HEK293 (cell line): Measurements from ENCODE around the gene WDR41.

Experiments
- CTCF ChIA-PET: fragments of 350-600 bp; formaldehyde crosslinking; extraction: SDS; loops from one replicate; lab custom pipeline; 2021; ENCODE audit warnings: antibody characterized with exemption; lab: Yijun Ruan, JAX
- POLR2A ChIA-PET: fragments of 300-600 bp; formaldehyde crosslinking; extraction: SDS; loops from one replicate; lab custom pipeline; 2020; ENCODE audit warnings: antibody characterized with exemption, inconsistent platforms; lab: Yijun Ruan, JAX
- H3K27ac ChIP-seq: fragments of 200-500 bp; sonication (Bioruptor generic); 2 replicates; pipeline ENCODE4 v1.5.1; 2014; ENCODE audit warnings: low read depth, low read length, control low read depth, inconsistent platforms; ENCODE audit errors: extremely low read depth
- H3K36me3 ChIP-seq, 2 experiments: fragments of 200-500 bp in 1 of 2; sonication (Bioruptor generic) in 1 of 2; 1 replicate in 1 of 2; 2 replicates in 1 of 2; pipeline ENCODE4 v1.5.1; 2014 to 2017; ENCODE audit warnings: inconsistent platforms in 2 of 2, low read length in 2 of 2; ENCODE audit not compliant: control insufficient read depth in 2 of 2, insufficient read depth in 1 of 2
- H3K4me1 ChIP-seq: fragments of 200-500 bp; sonication (Bioruptor generic); 2 replicates; pipeline ENCODE4 v1.5.1; 2014; ENCODE audit warnings: mild to moderate bottlenecking, low read length, inconsistent platforms; ENCODE audit not compliant: control insufficient read depth, insufficient read depth
- H3K4me3 ChIP-seq: 2 replicates; pipeline ENCODE4 v1.5.1; 2011; ENCODE audit warnings: low read depth, mild to moderate bottlenecking, control low read depth, low read length, moderate library complexity
- H3K9me3 ChIP-seq: fragments of 200-500 bp; sonication (Bioruptor generic); 2 replicates; pipeline ENCODE4 v1.5.1; 2014; ENCODE audit warnings: low read depth, low read length, inconsistent platforms; ENCODE audit not compliant: control insufficient read depth, insufficient read depth
- INSM2 ChIP-seq: fragments of 450-650 bp; formaldehyde crosslinking; IDR thresholded peaks from 2 replicates; pipeline ENCODE4 v1.5.1; 2016; ENCODE audit warnings: missing biosample characterization, missing genetic modification characterization
- KLF8 ChIP-seq: fragments of 450-650 bp; formaldehyde crosslinking; IDR thresholded peaks from 2 replicates; pipeline ENCODE4 v1.5.1; 2016; ENCODE audit warnings: missing biosample characterization, missing genetic modification characterization
- RBAK ChIP-seq: fragments of 450-650 bp; formaldehyde crosslinking; IDR thresholded peaks from 2 replicates; pipeline ENCODE4 v1.5.1; 2016; ENCODE audit warnings: missing biosample characterization, missing genetic modification characterization
- REPIN1 ChIP-seq: fragments of 450-650 bp; formaldehyde crosslinking; IDR thresholded peaks from 2 replicates; pipeline ENCODE4 v1.5.1; 2017; ENCODE audit warnings: missing biosample characterization, missing genetic modification characterization, low read depth
- SALL2 ChIP-seq: fragments of 450-650 bp; formaldehyde crosslinking; IDR thresholded peaks from 2 replicates; pipeline ENCODE4 v1.5.0; 2017; ENCODE audit warnings: missing biosample characterization, mild to moderate bottlenecking, missing genetic modification characterization, borderline replicate concordance
- SCRT2 ChIP-seq: fragments of 450-650 bp; formaldehyde crosslinking; IDR thresholded peaks from 2 replicates; pipeline ENCODE4 v1.5.1; 2016; ENCODE audit warnings: missing biosample characterization, missing genetic modification characterization
- ZBTB21 ChIP-seq: fragments of 450-650 bp; formaldehyde crosslinking; IDR thresholded peaks from 2 replicates; pipeline ENCODE4 v1.5.1; 2017; ENCODE audit warnings: missing biosample characterization, missing genetic modification characterization
- ZFP37 ChIP-seq: fragments of 450-650 bp; formaldehyde crosslinking; IDR thresholded peaks from 2 replicates; pipeline ENCODE4 v1.5.1; 2016; ENCODE audit warnings: missing biosample characterization, missing genetic modification characterization
- ZFP41 ChIP-seq: fragments of 450-650 bp; formaldehyde crosslinking; IDR thresholded peaks from 2 replicates; pipeline ENCODE4 v1.5.1; 2016; ENCODE audit warnings: missing biosample characterization, missing genetic modification characterization, borderline replicate concordance
- ZNF112 ChIP-seq: fragments of 450-650 bp; formaldehyde crosslinking; IDR thresholded peaks from 2 replicates; pipeline ENCODE4 v1.5.0; 2017; ENCODE audit warnings: missing biosample characterization, missing genetic modification characterization
- ZNF114 ChIP-seq: fragments of 450-650 bp; formaldehyde crosslinking; IDR thresholded peaks from 2 replicates; pipeline ENCODE4 v1.5.0; 2017; ENCODE audit warnings: missing biosample characterization, missing genetic modification characterization
- ZNF18 ChIP-seq: fragments of 450-650 bp; formaldehyde crosslinking; IDR thresholded peaks from 2 replicates; pipeline ENCODE4 v1.5.1; 2016; ENCODE audit warnings: missing biosample characterization, missing genetic modification characterization
- ZNF302 ChIP-seq: fragments of 450-650 bp; formaldehyde crosslinking; IDR thresholded peaks from 2 replicates; pipeline ENCODE4 v1.5.1; 2016; ENCODE audit warnings: missing biosample characterization, missing genetic modification characterization, low read depth
- ZNF335 ChIP-seq: fragments of 450-650 bp; formaldehyde crosslinking; conservative IDR thresholded peaks from 2 replicates; pipeline ENCODE4 v1.5.1; 2016; ENCODE audit warnings: missing biosample characterization, missing genetic modification characterization
- ZNF366 ChIP-seq: fragments of 450-650 bp; formaldehyde crosslinking; conservative IDR thresholded peaks from 2 replicates; pipeline ENCODE4 v1.5.1; 2016; ENCODE audit warnings: missing biosample characterization, missing genetic modification characterization
- ZNF416 ChIP-seq: fragments of 450-650 bp; formaldehyde crosslinking; IDR thresholded peaks from 2 replicates; pipeline ENCODE4 v1.5.1; 2016; ENCODE audit warnings: missing biosample characterization, missing genetic modification characterization
- ZNF510 ChIP-seq: fragments of 450-650 bp; formaldehyde crosslinking; IDR thresholded peaks from 2 replicates; pipeline ENCODE4 v1.5.1; 2018; ENCODE audit warnings: mild to moderate bottlenecking, missing genetic modification characterization, missing biosample characterization; ENCODE audit not compliant: insufficient replicate concordance
- ZNF549 ChIP-seq: fragments of 450-650 bp; IDR thresholded peaks from 2 replicates; pipeline ENCODE4 v1.5.1; 2018; ENCODE audit warnings: missing biosample characterization, missing genetic modification characterization, mild to moderate bottlenecking, inconsistent platforms, moderate library complexity
- ZNF596 ChIP-seq: fragments of 450-650 bp; IDR thresholded peaks from 2 replicates; pipeline ENCODE4 v1.5.0; 2018; ENCODE audit warnings: missing biosample characterization, mild to moderate bottlenecking, missing genetic modification characterization, moderate library complexity
- ZNF610 ChIP-seq: fragments of 450-650 bp; formaldehyde crosslinking; IDR thresholded peaks from 2 replicates; pipeline ENCODE4 v1.5.1; 2016; ENCODE audit warnings: missing biosample characterization, missing genetic modification characterization, borderline replicate concordance
- ZNF747 ChIP-seq: fragments of 450-650 bp; formaldehyde crosslinking; IDR thresholded peaks from 2 replicates; pipeline ENCODE4 v1.5.1; 2016; ENCODE audit warnings: missing biosample characterization, missing genetic modification characterization
- ZNF776 ChIP-seq: fragments of 450-650 bp; formaldehyde crosslinking; IDR thresholded peaks from 2 replicates; pipeline ENCODE4 v1.5.0; 2017; ENCODE audit warnings: missing biosample characterization, missing genetic modification characterization, borderline replicate concordance
- ZNF830 ChIP-seq: fragments of 450-650 bp; IDR thresholded peaks from 2 replicates; pipeline ENCODE4 v1.5.0; 2018; ENCODE audit warnings: missing biosample characterization, missing genetic modification characterization, low read depth, mild to moderate bottlenecking, moderate library complexity
- ZSCAN5A ChIP-seq: fragments of 450-650 bp; formaldehyde crosslinking; IDR thresholded peaks from 2 replicates; pipeline ENCODE4 v1.5.1; 2016; ENCODE audit warnings: missing biosample characterization, missing genetic modification characterization

The WDR41 gene

GRCh38 chr5:77400645-77401044, 91.5 kb downstream of the WDR41 start:
- no peaks in the 10 kb centered on the region for H3K9me3 ChIP-seq
- no peak overlapping the region for H3K4me3 ChIP-seq
- POLR2A ChIA-PET = no interaction called here
- H3K27ac ChIP-seq = no peak overlapping the region
- TF ChIP-seq ZNF830 (tag by site-specific recombination) = no peak
- TF ChIP-seq SCRT2 (tag by site-specific recombination) = 0 out of 2 replicates have a peak, but pooled peaks have one; percentile 9
- H3K4me1 ChIP-seq = no peaks in the 10 kb centered on the region
- no peaks in the 10 kb centered on the region for H3K36me3 ChIP-seq
- CTCF ChIA-PET = interaction anchor here (0.8 kb wide), 1 partner anchor 10 kb away, joined by 4 read pairs; no protein-coding TSS in a partner anchor

- no peak overlapping the region for H3K4me3 ChIP-seq
- H3K36me3 ChIP-seq = no peaks in the 10 kb centered on the region
- no peak overlapping the region for H3K27ac ChIP-seq
- POLR2A ChIA-PET = no interaction called here
- CTCF ChIA-PET = no interaction called here
- H3K9me3 ChIP-seq = no peaks in the 10 kb centered on the region
- TF ChIP-seq ZNF114 (tag by site-specific recombination) (no peak), ZNF549 (tag by site-specific recombination) (no peak), ZNF112 (tag by site-specific recombination) (no peak)
- H3K4me1 ChIP-seq = no peaks in the 10 kb centered on the region
These were observed 93.2 kb downstream of the WDR41 start for GRCh38 chr5:77398896-77399295.

- Histone ChIP-seq H3K4me1 (no peaks in the 10 kb centered on the region), H3K27ac (no peak overlapping the region), H3K4me3 (no peak overlapping the region), H3K9me3 (no peaks in the 10 kb centered on the region), H3K36me3 (no peaks in the 10 kb centered on the region)
- POLR2A ChIA-PET = no interaction called here
- no peak for TF ChIP-seq ZNF610 (tag by site-specific recombination)
- TF ChIP-seq ZBTB21 (tag by site-specific recombination) = no peak
- TF ChIP-seq ZNF18 = no peak
- no peak for TF ChIP-seq ZNF302 (tag by site-specific recombination)
- no peak for TF ChIP-seq ZNF596
- TF ChIP-seq SALL2 = no peak
- TF ChIP-seq ZNF366 = no peak
- TF ChIP-seq RBAK (tag by site-specific recombination) = no peak
- TF ChIP-seq ZNF776 (tag by site-specific recombination) = no peak
- no peak for TF ChIP-seq ZFP41 (tag by site-specific recombination)
- no peak for TF ChIP-seq ZFP37 (tag by site-specific recombination)
- no peak for TF ChIP-seq KLF8
- TF ChIP-seq ZNF747 = no peak
- TF ChIP-seq INSM2 (tag by site-specific recombination) = no peak
- no peak for TF ChIP-seq ZNF416
- no peak for TF ChIP-seq ZNF510 (tag by site-specific recombination)
- TF ChIP-seq ZNF335 (tag by site-specific recombination) = no peak
- no peak for TF ChIP-seq REPIN1
- TF ChIP-seq ZSCAN5A (tag by site-specific recombination) = no peak
- CTCF ChIA-PET = interaction anchor here (0.6 kb wide), 1 partner anchor 93 kb away, joined by 5 read pairs; no protein-coding TSS in a partner anchor
These were observed 93.7 kb downstream of the WDR41 start for GRCh38 chr5:77398458-77398857.
